CD4-positive, alpha-beta T cell treated with Interleukin-12 subunit alpha and Interleukin-12 subunit beta, for 1 hour (primary cell): ENCODE measurements around the gene TPSD1.
A peak's percentile ranks its signal among the peaks of the same experiment; 100 is the strongest.
"Not testable (repeated sequence)": the region's sequence is repeated elsewhere in the genome, so short reads cannot be mapped to it uniquely, and the experiment has no call there.

Experiments
- DNase-seq: peaks from one replicate; pipeline ENCODE4 v3.0.0-alpha.2; 2020

Gene TPSD1

DNA sequence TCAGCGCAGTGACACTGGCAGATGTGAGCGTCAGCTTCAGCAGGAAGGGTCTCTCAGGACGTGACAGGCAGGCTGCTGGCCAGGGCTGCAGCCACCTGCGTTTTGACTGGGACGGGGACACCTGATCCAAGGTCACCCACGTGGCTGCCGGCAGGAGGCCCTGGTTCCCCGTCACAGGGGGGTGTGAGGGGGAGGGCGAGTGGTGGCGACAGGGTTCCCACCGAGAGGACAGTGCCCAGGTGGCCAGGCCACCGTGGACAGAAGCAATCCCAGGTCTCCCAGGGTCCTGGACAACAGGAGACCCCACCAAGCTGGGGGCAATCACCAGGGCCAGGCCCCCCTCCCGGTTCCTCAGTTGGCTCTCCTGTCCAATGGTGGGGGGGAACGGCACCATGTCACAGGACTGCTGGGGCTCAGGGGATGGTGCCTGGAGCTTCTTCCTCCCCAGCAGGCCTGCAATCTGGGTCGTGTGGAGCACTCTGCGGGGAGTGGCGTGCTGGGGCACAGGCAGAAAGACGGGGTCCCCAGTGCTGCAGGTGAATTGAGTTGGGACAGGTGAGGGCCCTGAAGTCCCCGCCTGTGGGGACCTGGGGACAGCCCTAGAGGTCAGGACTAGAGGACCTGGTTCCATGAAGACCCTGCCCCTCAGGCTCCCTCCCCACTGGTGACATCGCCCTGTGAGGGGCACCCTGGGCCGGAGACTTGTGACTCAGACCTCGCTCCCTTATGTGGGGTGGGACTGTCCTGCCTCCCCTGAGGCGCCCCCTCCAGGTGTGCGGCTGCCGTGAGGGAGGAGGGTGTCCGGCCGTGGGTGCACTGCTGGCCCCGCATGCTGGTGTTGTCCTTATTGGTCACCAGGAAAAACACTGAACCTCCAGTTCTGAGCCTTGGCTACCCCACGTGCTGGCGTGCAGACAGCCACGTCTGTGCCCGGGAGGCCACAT, 11.7 kb upstream of the TPSD1 start:
- not testable (repeated sequence) for DNase-seq

DNA sequence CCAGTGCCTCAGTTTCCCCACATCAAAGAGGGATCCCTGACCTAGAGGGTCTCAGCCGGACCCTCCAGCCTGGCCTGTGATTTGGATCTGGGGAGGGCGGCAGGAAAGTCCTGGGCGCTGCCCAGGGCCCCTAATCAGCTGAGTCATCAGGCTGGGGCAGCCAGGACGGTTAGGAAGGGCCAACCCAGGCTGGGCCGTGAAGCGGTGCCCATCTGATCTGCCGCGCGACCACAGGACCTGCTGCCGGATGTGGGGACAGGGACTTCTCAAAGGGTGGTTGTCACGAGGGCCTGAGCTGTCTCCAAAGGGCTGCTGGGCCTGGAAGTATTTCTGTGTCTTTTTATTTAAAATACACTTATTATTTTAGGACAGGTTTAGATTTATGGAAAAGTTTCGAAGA, 11.0 kb upstream of the TPSD1 start:
- peak; percentile 11 for DNase-seq

DNA sequence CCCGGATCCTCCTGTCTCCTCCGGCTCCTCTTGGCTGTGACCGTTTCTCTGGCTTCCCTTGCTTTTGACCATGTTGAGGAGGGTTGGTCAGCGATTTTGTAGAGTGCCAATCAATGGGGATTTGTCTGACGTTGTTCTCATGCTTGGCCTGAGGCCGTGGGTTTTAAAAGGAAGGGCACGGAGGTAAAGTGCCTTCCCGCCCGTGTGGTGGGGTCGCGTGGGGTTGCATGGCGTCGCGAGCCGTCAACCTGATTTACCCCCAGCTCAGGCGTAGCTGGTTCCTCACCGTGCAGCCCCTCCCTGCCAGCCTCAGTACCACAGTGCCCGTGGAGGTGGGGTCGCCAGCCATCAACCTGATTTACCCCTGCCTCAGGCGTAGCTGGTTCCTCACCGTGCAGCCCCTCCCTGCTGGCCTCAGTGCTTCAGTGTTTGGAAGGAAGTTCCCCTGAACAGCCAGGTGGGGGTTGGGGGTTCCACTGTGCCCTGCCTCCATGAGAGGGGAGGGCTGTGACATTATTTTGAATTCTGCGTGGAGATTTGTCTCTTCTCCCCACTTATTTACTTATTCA, 10.3 kb upstream of the TPSD1 start:
- DNase-seq = no peak

DNA sequence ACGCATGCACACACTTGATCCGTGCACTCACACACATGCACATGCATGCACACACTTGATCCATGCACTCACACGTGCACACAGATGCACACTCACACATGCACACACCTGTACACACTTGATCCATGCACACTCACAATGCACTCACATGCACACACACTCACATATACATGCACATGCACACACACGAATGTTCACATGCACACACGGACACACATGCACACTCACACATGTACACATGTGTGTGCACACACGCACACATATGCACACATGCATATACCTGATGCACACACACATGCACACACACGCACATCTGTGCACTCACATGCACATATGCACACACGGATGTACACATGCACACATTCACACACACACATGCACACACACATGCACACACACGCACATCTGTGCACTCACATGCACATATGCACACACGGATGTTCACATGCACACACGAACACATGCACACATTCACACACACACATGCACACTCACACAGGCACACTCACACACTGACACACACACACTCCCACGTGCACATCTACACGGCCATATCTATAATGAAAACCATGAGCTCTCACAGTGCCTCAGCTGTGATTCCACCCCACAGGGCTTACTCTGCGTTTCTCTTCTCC, 7.8 kb upstream of the TPSD1 start:
- not testable (repeated sequence) for DNase-seq

DNA sequence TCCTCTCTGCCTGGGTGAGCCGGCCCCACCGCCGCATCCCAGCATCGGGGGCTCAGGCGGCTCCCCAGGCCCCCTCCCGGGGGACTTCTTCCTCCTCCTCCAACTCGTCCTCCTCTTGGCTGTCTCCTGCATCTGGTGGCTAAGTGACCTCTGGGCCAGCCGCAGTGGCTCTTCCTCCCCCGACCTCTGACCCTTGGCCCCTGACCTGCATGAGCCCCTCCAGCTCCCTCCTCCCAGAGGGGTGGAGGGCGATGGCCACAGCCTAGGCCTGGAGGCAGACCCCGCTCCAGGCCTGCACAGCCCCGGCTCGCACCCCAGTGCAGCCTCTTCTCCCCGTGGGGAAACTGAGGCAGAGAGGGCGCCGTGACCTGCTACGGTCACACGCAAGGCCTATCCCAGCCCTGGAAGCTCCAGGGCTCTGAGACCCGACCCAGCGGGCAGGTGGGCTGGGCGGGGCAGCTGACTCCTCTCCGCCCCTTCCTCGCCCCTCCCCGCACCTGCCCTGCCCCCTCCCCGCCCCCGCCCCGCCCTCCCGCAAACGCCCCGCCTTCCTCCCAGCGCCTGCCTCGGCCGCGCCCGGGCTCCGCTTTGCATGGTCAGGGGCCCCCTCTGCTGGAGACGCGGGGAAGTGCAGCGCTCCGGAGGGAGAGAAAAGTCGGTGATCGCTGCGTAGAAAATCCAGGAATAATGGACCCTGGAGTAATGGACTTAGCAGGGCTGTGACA, 6.7 kb upstream of the TPSD1 start:
- not testable (repeated sequence) for DNase-seq

DNA sequence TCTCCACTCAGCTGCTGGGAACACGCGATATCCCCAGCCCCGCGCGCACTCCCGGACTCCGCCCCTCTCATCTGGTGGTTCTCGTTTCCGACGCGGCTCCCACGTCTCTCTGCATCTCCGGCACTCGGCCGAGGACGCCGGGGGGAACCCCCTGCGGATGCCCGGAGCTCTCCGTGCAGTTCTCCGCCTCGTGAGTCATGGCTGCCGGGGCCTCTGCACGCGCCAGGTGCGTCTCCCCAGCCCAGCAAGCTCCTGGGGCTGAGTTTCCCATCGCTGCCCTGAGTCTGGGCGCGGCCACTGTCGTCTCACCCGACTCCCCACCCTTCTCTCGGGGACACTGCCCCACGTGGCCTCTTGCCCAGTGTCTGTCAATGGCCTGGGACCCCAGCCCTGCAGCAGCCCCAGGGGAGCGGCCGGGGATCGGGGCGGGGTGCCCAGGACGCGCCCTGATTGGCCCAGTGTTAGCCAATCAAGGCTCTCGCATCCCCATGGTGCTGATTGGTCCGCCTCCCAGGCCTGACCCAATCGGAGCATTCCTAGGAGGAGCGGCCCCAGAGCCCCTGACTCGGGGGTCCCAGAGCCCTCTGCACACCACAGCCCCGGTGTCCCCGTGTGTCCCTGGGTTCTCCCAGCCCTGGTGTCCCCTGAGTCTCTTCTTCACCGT, 2.0 kb upstream of the TPSD1 start:
- DNase-seq = not testable (repeated sequence)

DNA sequence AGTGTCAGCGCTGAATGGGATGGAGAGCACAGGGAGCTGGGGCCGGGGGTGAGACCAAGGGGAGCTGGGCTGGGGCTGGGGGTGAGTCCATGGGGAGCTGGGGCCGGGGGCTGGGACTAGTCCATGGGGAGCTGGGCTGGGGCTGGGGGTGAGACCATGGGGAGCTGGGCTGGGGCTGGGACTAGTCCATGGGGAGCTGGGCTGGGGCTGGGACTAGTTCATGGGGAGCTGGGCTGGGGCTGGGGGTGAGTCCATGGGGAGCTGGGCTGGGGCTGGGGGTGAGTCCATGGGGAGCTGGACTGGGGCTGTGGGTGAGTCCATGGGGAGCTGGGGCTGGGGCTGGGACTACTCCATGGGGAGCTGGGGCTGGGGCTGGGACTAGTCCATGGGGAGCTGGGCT, 1.0 kb upstream of the TPSD1 start:
- not testable (repeated sequence) for DNase-seq

DNA sequence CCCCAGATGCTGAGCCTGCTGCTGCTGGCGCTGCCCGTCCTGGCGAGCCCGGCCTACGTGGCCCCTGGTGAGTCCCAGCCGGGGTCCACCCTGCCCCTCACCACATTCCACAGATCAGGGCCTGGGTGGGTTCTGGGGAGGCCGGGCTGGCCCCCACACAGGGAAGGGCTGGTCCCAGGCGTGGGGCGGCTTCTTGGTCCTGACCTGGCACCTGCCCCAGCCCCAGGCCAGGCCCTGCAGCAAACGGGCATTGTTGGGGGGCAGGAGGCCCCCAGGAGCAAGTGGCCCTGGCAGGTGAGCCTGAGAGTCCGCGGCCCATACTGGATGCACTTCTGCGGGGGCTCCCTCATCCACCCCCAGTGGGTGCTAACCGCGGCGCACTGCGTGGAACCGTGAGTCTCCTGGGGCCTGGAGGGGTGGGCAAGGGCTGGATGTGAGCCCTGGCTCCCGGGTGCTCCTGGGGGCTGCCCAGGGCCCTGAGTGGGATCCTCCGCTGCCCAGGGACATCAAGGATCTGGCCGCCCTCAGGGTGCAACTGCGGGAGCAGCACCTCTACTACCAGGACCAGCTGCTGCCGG, 516 bp downstream of the TPSD1 start:
- not testable (repeated sequence) for DNase-seq

DNA sequence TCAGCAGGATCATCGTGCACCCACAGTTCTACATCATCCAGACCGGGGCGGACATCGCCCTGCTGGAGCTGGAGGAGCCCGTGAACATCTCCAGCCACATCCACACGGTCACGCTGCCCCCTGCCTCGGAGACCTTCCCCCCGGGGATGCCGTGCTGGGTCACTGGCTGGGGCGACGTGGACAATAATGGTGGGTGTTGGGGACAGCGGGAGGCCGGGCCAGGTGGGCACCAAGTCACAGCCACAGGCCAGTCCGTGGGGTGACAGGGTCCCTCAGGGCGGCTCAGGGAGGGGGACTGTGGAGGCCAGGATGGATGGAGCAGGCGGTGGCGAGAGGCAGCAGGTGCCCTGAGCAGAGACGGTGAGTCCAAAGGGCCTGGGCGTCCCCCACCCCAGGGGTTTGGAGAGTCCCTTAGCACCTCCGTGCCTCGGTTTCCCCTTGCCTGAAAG, 1.0 kb downstream of the TPSD1 start:
- DNase-seq = no peak

DNA sequence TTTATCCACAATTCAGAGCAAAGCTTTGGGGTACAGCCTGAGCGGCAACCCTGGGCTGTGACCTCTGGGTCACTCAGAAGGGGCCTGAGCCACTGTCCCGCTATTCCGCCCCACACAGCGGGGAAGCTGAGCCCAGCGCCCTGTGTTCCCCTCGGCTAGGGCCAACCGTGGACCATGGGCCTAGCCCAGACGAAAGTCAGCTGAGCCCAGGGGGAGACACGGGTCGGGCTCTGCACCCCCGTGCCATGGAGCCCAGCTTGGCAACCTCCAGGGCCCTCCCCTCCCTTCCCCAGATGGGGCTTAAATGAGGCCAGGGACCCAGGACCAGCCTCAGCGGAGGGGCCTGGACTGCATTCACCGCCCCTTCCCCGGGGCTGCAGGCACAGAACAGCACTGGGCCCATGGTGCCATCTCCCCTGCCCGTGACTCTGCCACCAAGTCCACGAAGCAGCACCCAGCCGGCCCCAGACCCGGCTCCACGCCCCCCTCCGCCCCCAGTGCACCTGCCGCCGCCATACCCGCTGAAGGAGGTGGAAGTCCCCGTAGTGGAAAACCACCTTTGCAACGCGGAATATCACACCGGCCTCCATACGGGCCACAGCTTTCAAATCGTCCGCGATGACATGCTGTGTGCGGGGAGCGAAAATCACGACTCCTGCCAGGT, 1.8 kb downstream of the TPSD1 start:
- no peak for DNase-seq

DNA sequence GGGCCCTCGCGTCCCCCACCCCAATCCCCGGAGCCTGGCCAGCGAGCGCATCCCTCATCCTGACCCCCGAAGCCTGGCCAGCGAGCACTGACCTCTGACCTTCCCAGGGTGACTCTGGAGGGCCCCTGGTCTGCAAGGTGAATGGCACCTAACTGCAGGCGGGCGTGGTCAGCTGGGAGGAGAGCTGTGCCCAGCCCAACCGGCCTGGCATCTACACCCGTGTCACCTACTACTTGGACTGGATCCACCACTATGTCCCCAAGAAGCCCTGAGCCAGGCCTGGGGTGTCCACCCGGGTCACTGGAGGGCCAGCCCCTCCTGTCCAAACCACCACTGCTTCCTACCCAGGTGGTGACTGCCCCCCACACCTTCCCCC, 2.3 kb downstream of the TPSD1 start:
- no peak for DNase-seq

DNA sequence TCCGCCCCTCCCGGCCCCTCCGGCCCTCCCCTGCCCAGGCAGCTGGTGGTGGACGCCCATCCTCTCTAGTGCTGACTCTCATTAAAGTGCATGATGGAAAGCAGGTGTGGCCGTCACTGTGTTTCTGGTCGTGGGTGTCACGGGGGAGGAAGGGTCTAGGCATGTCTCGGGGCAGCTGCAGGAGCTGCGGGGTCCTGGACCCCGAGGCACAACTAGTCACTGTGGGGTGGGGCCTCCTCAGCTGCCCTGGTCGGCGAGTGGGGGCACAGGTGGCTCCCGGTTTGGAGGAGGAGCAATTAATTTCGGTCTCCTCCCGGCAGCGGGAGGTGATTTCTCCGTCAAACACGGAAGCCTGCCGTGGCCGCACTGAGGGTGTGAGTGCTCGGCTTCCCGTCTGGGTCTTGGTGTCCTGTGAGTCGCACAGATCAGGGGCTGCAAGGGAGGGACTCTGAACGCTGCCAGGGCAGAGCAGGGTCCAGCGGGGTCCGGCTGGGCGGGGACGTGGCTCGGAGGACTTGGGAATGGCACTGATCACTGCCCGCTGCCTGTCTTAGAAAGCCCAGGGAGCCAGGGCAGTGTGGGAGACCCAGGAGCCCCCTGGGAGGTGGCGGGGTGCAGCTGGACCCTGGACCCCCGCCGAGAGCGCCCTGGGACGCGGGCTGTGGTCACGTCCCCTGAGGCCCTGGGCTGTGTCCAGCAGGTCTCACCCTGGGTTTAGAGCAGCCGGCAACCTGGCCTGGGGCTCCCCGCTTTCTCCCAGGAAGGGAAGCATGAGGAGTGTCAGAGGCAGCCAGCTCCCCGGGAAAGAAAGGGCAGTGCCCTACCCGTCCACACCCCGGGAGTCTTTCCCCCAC, 3.3 kb downstream of the TPSD1 start:
- DNase-seq = no peak

DNA sequence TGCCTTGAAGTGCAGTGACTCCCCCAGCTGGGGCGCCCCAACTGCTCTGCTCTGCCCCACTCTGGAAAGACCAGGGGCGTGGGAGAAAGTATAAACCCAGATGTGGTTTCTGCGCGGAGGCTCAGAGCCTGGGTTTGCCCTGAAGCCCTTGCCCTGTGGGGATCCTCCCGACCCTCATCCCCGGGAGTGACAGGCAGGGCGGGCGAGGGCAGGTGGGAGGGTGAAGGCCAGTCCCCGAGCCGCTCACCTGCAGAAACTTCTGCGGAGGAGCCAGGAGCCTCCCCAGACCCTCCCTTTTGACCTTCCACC, 3.8 kb downstream of the TPSD1 start:
- no peak for DNase-seq

DNA sequence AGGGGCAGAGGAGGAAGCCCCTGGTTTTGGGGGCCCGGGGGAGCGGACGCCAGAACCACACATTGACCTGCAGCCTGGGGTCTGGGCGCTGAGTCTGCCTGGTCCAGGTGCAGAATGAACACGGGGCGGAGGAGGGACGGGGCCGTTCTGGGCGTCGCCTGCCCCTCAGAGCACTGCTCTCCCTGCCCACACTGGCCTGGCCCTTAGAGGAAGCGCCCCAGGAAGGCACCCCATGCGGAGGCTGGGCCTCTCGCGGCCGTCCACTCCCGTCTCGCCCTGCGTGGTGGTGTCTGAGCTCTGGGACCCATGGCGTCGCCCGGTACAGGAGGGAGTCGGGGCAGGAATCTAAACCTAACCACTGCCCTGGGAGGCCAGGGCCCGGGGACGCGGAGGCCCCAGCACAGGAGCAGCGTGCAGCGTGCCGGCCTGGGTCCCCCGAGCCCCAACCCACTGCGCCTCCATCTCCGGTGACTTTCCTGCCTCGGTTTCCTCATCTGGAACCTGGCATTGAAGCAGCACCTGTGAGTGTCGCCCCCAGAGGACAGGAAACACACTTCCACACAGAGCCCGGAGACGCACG, 4.3 kb downstream of the TPSD1 start:
- no peak for DNase-seq

DNA sequence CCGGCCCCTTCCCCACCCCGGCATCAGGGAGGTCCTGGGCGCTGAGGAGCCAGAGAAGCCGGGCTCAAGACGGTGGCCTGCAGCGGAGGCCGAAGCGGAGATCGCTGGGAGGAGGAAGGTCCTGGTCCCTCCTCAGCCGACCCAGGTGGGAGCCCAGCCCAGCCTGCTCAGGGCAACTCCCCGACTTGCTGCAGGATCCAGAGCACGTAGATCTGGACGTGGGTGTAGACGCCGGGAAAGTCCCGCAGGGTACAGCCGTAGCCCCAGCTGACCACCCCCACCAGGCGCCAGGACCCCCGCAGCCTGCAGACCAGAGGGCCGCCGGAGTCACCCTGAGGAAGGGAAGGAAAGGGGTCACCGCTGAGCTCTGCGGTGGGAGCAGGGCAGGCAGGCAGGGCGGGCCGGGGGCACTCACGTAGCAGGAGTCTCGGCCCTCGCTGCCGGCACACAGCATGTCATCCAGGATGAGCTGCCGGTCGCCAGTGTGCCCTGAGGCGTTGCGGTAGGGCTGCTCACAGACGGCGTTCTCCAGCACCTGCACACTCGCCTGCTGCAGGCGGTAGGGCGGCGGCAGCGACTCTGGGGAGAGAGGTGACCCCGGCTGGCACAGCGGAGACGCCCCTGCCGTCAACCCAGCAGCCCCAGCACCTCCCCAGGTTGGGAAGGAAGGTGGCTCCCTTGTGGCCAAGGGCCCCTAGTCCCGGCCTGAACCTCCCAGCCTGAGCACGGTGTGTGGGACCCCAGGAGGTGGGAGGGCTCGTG, 5.4 kb downstream of the TPSD1 start:
- no peak for DNase-seq

DNA sequence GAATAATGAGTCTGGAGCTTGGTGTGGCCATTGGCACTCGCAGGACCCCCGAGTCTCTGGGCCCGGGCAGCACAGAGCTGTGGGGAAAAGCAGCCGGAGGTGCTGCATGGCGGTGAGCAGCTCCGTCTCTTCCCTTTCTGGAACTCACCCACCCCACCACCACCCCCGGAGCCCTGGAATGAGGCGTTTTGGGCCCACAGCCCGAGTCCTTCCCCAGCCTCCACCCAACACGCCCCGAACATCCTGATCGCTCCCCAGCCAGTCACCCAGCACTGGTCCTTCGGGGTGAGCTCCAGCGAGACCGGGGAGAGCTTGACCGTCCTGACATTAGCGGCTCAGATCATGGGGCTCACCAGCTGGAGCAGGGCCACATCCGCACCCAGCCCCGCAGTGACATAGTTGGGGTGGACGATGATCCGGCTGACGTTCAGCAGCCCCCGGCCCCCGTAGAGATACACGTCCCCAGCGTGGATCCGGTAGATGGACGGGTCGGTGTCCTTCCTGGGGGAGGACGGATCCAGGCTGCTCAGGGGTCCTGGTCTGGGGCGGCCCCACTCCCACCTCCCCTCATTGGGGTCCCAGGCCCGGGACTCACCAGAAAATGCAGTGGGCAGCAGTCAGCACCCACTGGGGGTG, 6.5 kb downstream of the TPSD1 start:
- DNase-seq = no peak

DNA sequence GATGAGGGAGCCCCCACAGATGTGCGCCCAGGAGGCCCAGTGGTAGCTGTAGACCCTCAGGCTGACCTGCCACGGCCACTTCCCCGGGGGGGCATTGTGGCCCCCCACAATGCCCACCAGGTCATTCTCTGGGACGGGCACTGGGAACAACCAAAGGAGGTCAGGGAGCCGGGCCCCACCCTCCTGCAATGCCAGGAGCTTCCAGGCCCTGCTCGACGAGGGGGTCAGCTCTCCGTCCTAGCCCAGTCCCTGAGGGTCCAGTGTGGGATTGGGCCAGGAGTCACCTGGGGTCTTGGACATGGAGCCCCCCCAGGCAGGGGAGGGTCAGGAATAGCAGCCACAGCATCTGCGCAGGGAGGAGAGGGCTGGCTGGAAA, 7.0 kb downstream of the TPSD1 start:
- no peak for DNase-seq

DNA sequence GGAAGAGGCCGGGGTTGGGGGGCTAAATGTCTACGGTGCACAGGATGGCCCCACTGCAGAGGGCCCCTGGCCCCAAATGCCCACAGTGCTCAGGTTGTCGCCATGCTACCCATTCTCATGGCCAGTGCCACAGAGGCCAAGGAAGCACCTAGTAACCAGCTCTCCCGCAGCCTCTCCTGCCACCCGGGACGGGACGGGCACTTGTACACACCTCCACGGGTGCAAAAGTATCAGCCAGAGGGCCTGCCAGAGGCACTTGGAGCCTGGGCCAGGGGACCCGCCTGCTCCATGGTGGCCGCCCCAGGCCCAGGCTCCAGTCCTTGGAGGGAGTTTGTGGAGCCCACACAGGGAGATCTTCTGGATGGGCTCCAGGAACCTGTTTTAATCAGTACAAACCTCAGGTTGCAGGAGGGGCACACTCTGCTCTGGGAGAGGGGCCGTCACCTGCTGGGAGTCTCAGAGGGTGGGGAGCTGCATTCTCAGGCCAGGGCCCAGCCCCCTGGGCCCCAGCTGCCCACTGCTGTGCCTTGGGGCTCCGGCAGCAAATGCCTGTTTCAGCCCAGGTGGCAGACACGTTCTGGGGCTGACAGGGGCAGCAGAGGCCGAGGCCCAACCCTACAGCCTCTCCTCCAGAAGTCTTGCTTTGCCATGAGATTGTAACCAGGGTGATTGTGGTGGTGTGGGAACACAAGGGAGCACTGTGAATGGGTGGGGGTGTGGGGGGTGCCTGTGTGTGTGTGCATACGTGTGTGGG, 7.9 kb downstream of the TPSD1 start:
- no peak for DNase-seq
